GM12875 (cell line): ENCODE results near the gene TRAM2.

Source experiments
- H3K4me3 ChIP-seq: one replicate; pipeline ENCODE4 v1.5.1; 2011; ENCODE audit warnings: low read depth, low read length, control low read depth
- CTCF ChIP-seq: IDR thresholded peaks from 2 replicates; pipeline ENCODE4 v1.5.1; 2011; ENCODE audit warnings: low read depth, mild to moderate bottlenecking, control low read depth, inconsistent platforms, low read length, moderate library complexity, borderline replicate concordance; ENCODE audit not compliant: insufficient read depth

TRAM2 gene

GRCh38 chr6:52616059-52616690, 39.3 kb upstream of the TRAM2 start:
- TF ChIP-seq CTCF, result no peak
- no peak overlapping the region for H3K4me3 ChIP-seq

GRCh38 chr6:52612336-52613054, 35.6 kb upstream of the TRAM2 start:
- TF ChIP-seq CTCF, result no peak
- H3K4me3 ChIP-seq, result no peak overlapping the region

- no peak overlapping the region for H3K4me3 ChIP-seq
- no peak for TF ChIP-seq CTCF
Measured at GRCh38 chr6:52611833-52612232, 35.0 kb upstream of the TRAM2 start.

GRCh38 chr6:52610745-52611355, 34.0 kb upstream of the TRAM2 start:
- H3K4me3 ChIP-seq, result no peak overlapping the region
- TF ChIP-seq CTCF, result no peak

GRCh38 chr6:52610011-52610410, 33.2 kb upstream of the TRAM2 start:
- no peak for TF ChIP-seq CTCF
- no peak overlapping the region for H3K4me3 ChIP-seq

- TF ChIP-seq CTCF, result no peak
Measured at GRCh38 chr6:52605610-52606185, 28.8 kb upstream of the TRAM2 start.

More at GRCh38 chr6:52605610-52606185, 28.8 kb upstream of the TRAM2 start:
- H3K4me3 ChIP-seq, result no peak overlapping the region
